Endothelial cell of umbilical vein (primary cell): Measurements from ENCODE around the gene ACSS1.

ENCODE experiments used
- EZH2 ChIP-seq: IDR thresholded peaks from 2 replicates; pipeline ENCODE4 v1.6.1; 2012; ENCODE audit warnings: borderline replicate concordance, low read depth, mild to moderate bottlenecking, moderate library complexity, low read length, inconsistent platforms; ENCODE audit not compliant: severe bottlenecking
- FOS ChIP-seq: IDR thresholded peaks from 2 replicates; pipeline ENCODE4 v1.6.1; 2011; ENCODE audit warnings: mild to moderate bottlenecking, low read length, moderate library complexity, borderline replicate concordance; ENCODE audit not compliant: insufficient read depth
- MYC ChIP-seq: IDR thresholded peaks from one replicate; pipeline ENCODE4 v1.6.1; 2011; ENCODE audit warnings: mild to moderate bottlenecking, low read depth, low read length
- POLR2AphosphoS5 ChIP-seq: IDR thresholded peaks from 2 replicates; pipeline ENCODE4 v1.6.1; 2012; ENCODE audit warnings: low read depth, mild to moderate bottlenecking, control low read depth, low read length, moderate library complexity; ENCODE audit not compliant: insufficient read depth
- TF ChIP-seq, protein P1 (sequence below), 2 donors: IDR thresholded peaks; 1 replicate in 1 of 2; 2 replicates in 1 of 2; pipeline ENCODE4 v1.5.1; 2011; ENCODE audit warnings: low read length in 2 of 2, mild to moderate bottlenecking in 2 of 2, moderate library complexity in 2 of 2, control low read depth in 1 of 2, inconsistent platforms in 1 of 2, low read depth in 1 of 2; ENCODE audit not compliant: insufficient read depth in 1 of 2; ENCODE audit errors: extremely low read depth in 1 of 2

GRCh38 chr20:25032478-25033264, 25.3 kb downstream of the ACSS1 start:
- TF ChIP-seq, protein P1, sequence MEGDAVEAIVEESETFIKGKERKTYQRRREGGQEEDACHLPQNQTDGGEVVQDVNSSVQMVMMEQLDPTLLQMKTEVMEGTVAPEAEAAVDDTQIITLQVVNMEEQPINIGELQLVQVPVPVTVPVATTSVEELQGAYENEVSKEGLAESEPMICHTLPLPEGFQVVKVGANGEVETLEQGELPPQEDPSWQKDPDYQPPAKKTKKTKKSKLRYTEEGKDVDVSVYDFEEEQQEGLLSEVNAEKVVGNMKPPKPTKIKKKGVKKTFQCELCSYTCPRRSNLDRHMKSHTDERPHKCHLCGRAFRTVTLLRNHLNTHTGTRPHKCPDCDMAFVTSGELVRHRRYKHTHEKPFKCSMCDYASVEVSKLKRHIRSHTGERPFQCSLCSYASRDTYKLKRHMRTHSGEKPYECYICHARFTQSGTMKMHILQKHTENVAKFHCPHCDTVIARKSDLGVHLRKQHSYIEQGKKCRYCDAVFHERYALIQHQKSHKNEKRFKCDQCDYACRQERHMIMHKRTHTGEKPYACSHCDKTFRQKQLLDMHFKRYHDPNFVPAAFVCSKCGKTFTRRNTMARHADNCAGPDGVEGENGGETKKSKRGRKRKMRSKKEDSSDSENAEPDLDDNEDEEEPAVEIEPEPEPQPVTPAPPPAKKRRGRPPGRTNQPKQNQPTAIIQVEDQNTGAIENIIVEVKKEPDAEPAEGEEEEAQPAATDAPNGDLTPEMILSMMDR (IDR thresholded peaks at IDR 0.05; ENCODE audit: extremely low read depth in 1 of 2, insufficient read depth in 1 of 2, low read depth in 1 of 2, low read length in 2 of 2): no peak
- TF ChIP-seq FOS (no peak), MYC (no peak), EZH2 (no peak), POLR2AphosphoS5 (no peak)
